Measurements from ENCODE around the gene IQGAP2. TPM values are rescaled to one million over a fixed set of nuclear protein-coding genes. Genes with fewer than 3 reads are reported as not detected.
A peak's percentile ranks its signal among the peaks of the same experiment; 100 is the strongest.

IQGAP2 gene
- total and polyA plus RNA-seq, 8 donors = 15.6 to 29.1 (median 17.1) TPM

DNA sequence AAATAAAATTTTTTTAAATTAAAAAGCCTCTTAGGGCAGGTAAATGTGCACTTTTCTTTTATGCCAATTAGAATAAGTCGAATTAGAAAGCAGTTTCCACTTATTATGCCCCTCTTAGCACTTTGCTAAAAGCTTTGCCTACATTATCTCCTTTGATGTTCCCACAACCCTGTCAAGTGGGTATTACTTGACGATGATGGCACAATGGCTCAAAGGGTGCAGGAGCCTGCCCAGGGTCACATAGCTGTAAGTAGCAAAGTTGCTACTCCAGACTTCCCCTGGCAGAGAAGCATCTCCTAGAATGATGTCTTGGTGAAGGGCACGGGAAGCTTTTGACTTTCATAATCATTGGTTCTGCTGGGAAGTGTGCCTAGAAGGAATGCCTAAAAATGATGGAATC lies 18.4 kb upstream of the IQGAP2 start:
- intact Hi-C loops (cut with DNase I) = no loop called here

DNA sequence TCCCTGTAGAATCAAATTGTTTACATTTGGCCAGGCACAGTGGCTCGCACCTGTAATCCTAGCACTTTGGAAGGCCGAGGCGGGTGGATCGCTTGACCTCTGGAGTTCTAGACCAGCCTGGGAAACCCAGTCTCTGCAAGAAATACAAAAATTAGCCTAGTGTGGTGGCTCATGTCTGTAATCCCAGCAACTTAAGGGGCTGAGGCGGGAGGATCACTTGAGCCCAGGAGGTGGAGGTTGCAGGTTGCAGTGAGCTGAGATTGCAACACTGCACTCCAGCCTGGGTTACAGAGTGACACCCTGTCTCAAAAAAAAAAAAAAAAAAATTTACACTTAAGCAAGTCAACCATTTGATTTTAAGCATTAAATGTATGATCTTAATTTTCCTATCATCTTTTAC lies 17.5 kb upstream of the IQGAP2 start:
- no peaks in the 10 kb centered on the region for H3K36me3 ChIP-seq
- no peak overlapping the region for H3K4me3 ChIP-seq
- ATAC-seq (peak; percentile 80), DNase-seq (peak in 1 of 4 donors; percentile 57)
- no peak overlapping the region for H3K27ac ChIP-seq
- TF ChIP-seq, protein P1, sequence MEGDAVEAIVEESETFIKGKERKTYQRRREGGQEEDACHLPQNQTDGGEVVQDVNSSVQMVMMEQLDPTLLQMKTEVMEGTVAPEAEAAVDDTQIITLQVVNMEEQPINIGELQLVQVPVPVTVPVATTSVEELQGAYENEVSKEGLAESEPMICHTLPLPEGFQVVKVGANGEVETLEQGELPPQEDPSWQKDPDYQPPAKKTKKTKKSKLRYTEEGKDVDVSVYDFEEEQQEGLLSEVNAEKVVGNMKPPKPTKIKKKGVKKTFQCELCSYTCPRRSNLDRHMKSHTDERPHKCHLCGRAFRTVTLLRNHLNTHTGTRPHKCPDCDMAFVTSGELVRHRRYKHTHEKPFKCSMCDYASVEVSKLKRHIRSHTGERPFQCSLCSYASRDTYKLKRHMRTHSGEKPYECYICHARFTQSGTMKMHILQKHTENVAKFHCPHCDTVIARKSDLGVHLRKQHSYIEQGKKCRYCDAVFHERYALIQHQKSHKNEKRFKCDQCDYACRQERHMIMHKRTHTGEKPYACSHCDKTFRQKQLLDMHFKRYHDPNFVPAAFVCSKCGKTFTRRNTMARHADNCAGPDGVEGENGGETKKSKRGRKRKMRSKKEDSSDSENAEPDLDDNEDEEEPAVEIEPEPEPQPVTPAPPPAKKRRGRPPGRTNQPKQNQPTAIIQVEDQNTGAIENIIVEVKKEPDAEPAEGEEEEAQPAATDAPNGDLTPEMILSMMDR (IDR thresholded peaks at IDR 0.05) = no peak
- peaks cover 0 to 4% of the 10 kb centered on the region in 2 donors for H3K4me1 ChIP-seq
- intact Hi-C loops (cut with DNase I) = no loop called here
- H3K9me3 ChIP-seq = no peaks in the 10 kb centered on the region
- H3K27me3 ChIP-seq = no peaks in the 10 kb centered on the region

More for the DNA sequence above, 18.4 kb upstream of the IQGAP2 start:
- Histone ChIP-seq H3K4me1 (no peaks in the 10 kb centered on the region), H3K9me3 (no peaks in the 10 kb centered on the region), H3K27ac (no peak overlapping the region), H3K4me3 (no peak overlapping the region), H3K27me3 (no peaks in the 10 kb centered on the region), H3K36me3 (no peaks in the 10 kb centered on the region)
- DNase-seq (no peak), ATAC-seq (no peak)
- TF ChIP-seq, protein P1 (IDR thresholded peaks at IDR 0.05) = no peak

DNA sequence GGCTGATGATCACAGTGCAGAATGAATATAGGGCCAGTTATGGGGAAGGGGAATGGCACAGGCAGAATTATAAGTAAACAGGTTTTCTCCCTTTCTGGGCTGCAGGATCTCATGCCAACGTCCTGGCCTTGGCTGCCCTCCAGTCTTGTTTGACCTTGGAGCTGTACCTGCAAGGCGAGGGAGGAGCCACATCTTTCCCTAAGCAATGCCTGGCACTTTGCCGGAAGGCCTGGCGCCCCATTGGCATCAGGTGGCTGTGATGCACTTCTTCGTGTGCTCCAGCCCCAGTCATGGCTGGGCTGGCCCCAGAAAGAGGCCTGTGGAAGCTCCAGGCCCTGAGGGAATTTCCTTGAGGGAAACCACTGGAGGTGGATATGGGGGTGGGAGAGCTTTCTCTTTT lies 16.7 kb upstream of the IQGAP2 start:
- TF ChIP-seq, protein P1 (IDR thresholded peaks at IDR 0.05) = no peak
- ATAC-seq = peak; percentile 82
- intact Hi-C loops (cut with DNase I) = no loop called here
- Histone ChIP-seq H3K27me3 (no peaks in the 10 kb centered on the region), H3K36me3 (no peaks in the 10 kb centered on the region), H3K4me3 (no peak overlapping the region), H3K9me3 (no peaks in the 10 kb centered on the region), H3K4me1 (peaks cover 0 to 11% of the 10 kb centered on the region in 2 donors), H3K27ac (no peak overlapping the region)
- DNase-seq = peak in 3 of 4 donors; percentile 31 to 80 (median 73)

DNA sequence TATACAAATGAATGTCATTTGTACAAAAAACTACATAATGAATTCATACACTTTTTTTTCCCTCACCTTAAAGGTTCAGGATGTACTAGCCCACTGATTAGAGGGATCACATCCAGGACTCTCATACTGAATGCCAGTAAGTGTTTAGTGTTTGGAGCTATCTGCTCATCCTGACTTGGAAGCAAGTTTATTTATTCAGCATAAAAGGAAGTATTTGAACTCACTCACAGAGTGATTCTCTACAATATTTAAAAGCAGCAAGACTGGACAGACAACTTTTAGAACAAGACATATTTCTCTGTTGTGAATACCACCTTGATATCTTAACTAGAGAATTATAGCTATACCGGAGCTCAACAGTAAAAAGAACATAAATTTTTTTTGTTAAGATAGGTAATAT lies 14.8 kb upstream of the IQGAP2 start:
- DNase-seq (no peak), ATAC-seq (no peak)
- Histone ChIP-seq H3K9me3 (no peaks in the 10 kb centered on the region), H3K4me3 (no peak overlapping the region), H3K4me1 (peaks cover 0 to 11% of the 10 kb centered on the region in 2 donors), H3K27me3 (no peaks in the 10 kb centered on the region), H3K27ac (no peak overlapping the region), H3K36me3 (no peaks in the 10 kb centered on the region)
- TF ChIP-seq, protein P1 (IDR thresholded peaks at IDR 0.05) = no peak
- intact Hi-C loops (cut with DNase I) = no loop called here

DNA sequence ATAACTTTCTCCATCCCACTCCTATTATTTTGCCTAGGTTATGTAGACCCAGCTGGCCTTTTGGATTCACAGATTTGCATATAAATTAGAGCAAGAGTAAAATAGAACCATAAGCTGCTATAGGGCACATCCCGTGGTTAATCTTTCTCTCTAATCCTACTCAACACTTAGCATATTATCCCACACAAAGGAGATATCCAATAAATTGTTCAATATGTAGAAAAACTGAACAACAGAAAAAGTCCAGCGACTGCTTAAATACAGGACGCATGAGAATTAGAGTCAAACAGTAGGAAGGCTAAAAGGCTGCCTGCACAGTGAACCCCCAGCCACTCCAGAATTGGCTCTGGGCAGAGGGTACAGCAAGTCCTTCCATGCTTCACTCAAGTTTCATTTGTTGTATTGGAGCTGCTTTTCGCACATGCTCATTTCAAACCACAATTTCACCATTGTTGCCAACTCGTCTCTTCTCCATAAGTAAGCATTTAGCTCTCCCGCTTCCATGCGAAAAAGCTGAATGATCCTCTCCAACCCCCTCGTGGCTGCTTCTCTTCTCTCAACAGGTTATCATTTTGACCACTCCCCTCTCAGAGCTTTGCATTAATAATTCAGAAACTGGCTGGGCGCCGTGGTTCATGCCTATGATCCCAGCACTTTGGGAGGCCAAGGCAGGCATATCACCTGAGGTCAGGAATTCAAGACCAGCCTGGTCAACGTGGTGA lies 14.1 kb upstream of the IQGAP2 start:
- TF ChIP-seq, protein P1 (IDR thresholded peaks at IDR 0.05) = no peak
- ATAC-seq (no peak), DNase-seq (no peak)
- intact Hi-C loops (cut with DNase I) = no loop called here
- H3K36me3 ChIP-seq = no peaks in the 10 kb centered on the region
- H3K4me1 ChIP-seq = peaks cover 0 to 11% of the 10 kb centered on the region in 2 donors
- H3K9me3 ChIP-seq = no peaks in the 10 kb centered on the region
- no peak overlapping the region for H3K4me3 ChIP-seq
- H3K27ac ChIP-seq = no peak overlapping the region
- H3K27me3 ChIP-seq = no peaks in the 10 kb centered on the region

Data from left lung (tissue), 10 donors.